HepG2 (cell line): ENCODE results near the gene SPAG7. TPM values are rescaled to one million over a fixed set of nuclear protein-coding genes. Genes with fewer than 3 reads are reported as not detected.
A peak's percentile ranks its signal among the peaks of the same experiment; 100 is the strongest.

Source experiments
- KMT2B ChIP-seq: IDR thresholded peaks from 2 replicates; pipeline ENCODE4 v1.6.1; 2016; ENCODE audit warnings: missing genetic modification reagents, missing compliant biosample characterization
- MYNN ChIP-seq: sonication (generic); formaldehyde crosslinking; IDR thresholded peaks from 2 replicates; pipeline ENCODE4 v1.4.0; 2020; ENCODE audit warnings: mild to moderate bottlenecking, low read depth, missing genetic modification reagents
- NONO ChIP-seq, 2 experiments: fragments of 450-650 bp in 1 of 2; sonication (generic) in 1 of 2; formaldehyde crosslinking in 1 of 2; IDR thresholded peaks in 1 of 2; conservative IDR thresholded peaks in 1 of 2; 2 replicates each; pipeline versions ENCODE4 v1.6.1 to v1.8.0; 2017 to 2022; ENCODE audit warnings: mild to moderate bottlenecking in 1 of 2, missing genetic modification reagents in 1 of 2, moderate library complexity in 1 of 2
- PCBP1 ChIP-seq: fragments of 200-400 bp; formaldehyde crosslinking; IDR thresholded peaks from 2 replicates; pipeline ENCODE4 v1.6.1; 2017; ENCODE audit warnings: mild to moderate bottlenecking, low read depth, low read length, borderline replicate concordance
- PCBP2 ChIP-seq: fragments of 200-400 bp; formaldehyde crosslinking; optimal IDR thresholded peaks from 2 replicates; pipeline ENCODE3; 2018; ENCODE audit warnings: low read length, low read depth; ENCODE audit not compliant: poor library complexity, severe bottlenecking
- POLR2A ChIP-seq, 2 experiments: IDR thresholded peaks; 2 replicates each; pipeline ENCODE4 v1.6.1; 2011; ENCODE audit warnings: low read depth in 2 of 2, low read length in 2 of 2, mild to moderate bottlenecking in 1 of 2, moderate library complexity in 1 of 2; ENCODE audit not compliant: insufficient read depth in 1 of 2
- RAD21 ChIP-seq: fragments of 450-650 bp; formaldehyde crosslinking; IDR thresholded peaks from 2 replicates; pipeline ENCODE4 v1.5.0; 2020; ENCODE audit warnings: mild to moderate bottlenecking
- ZFP1 ChIP-seq: IDR thresholded peaks from 2 replicates; pipeline ENCODE4 v1.6.1; 2016
- ZNF329 ChIP-seq: sonication (generic); formaldehyde crosslinking; IDR thresholded peaks from 2 replicates; pipeline ENCODE4 v1.9.0; 2021; ENCODE audit warnings: low read depth, mild to moderate bottlenecking, missing genetic modification reagents
- ZNF598 ChIP-seq: sonication (generic); formaldehyde crosslinking; IDR thresholded peaks from 2 replicates; pipeline ENCODE4 v1.5.1; 2020; ENCODE audit warnings: mild to moderate bottlenecking, missing genetic modification reagents, borderline replicate concordance
- ZSCAN31 ChIP-seq: sonication (generic); formaldehyde crosslinking; IDR thresholded peaks from 2 replicates; pipeline ENCODE4 v1.5.0; 2020; ENCODE audit warnings: low read depth, mild to moderate bottlenecking, missing genetic modification reagents
- polyA plus RNA-seq, 8 experiments: library from polyadenylated mRNA; depleted of rRNA in 3 of 8; stranded (reverse) in 7 of 8; unstranded in 1 of 8; fragments of >200 nt; fragmentation: Illumina TruSeq in 4 of 8; extraction: Trizol in 4 of 8; gene quantifications; 2 replicates each; pipeline versions ENCODE4 v1.2.1 to v1.2.3, GENCODE V29; 2011 to 2016; ENCODE audit warnings: low read depth in 4 of 8, missing spikeins in 1 of 8, mixed read lengths in 1 of 8; ENCODE audit not compliant: insufficient read depth in 1 of 8
- total RNA-seq, 5 experiments: library from RNA; depleted of rRNA; stranded (reverse); fragments of >200 nt; fragmentation: Illumina TruSeq; extraction: Trizol; gene quantifications; 2 replicates each; pipeline ENCODE4 v1.2.3, GENCODE V29; 2016; ENCODE audit warnings: low read depth in 1 of 5
- TF ChIP-seq, protein P1 (sequence below): sonication (generic); formaldehyde crosslinking; IDR thresholded peaks from 2 replicates; pipeline ENCODE4 v1.5.1; 2020; ENCODE audit warnings: missing genetic modification reagents, mild to moderate bottlenecking, borderline replicate concordance
- TF ChIP-seq, protein P2 (sequence below): sonication (generic); formaldehyde crosslinking; conservative IDR thresholded peaks from 2 replicates; pipeline ENCODE4 v1.8.0; 2022; ENCODE audit warnings: mild to moderate bottlenecking, moderate library complexity, missing genetic modification reagents
- TF ChIP-seq, protein P3 (sequence below): sonication (generic); formaldehyde crosslinking; IDR thresholded peaks from 2 replicates; pipeline ENCODE4 v1.4.0; 2020; ENCODE audit warnings: missing genetic modification reagents, borderline replicate concordance
- TF ChIP-seq, protein P4 (sequence below): sonication (generic); formaldehyde crosslinking; IDR thresholded peaks from 2 replicates; pipeline ENCODE4 v1.9.0; 2021; ENCODE audit warnings: missing genetic modification reagents, borderline replicate concordance

Gene SPAG7
- total and polyA plus RNA-seq, 2 of the 13 experiments (the other 11 are each of a cell fraction or from before 2014, with no cell fraction given), result 51.0 to 59.0 TPM

DNA sequence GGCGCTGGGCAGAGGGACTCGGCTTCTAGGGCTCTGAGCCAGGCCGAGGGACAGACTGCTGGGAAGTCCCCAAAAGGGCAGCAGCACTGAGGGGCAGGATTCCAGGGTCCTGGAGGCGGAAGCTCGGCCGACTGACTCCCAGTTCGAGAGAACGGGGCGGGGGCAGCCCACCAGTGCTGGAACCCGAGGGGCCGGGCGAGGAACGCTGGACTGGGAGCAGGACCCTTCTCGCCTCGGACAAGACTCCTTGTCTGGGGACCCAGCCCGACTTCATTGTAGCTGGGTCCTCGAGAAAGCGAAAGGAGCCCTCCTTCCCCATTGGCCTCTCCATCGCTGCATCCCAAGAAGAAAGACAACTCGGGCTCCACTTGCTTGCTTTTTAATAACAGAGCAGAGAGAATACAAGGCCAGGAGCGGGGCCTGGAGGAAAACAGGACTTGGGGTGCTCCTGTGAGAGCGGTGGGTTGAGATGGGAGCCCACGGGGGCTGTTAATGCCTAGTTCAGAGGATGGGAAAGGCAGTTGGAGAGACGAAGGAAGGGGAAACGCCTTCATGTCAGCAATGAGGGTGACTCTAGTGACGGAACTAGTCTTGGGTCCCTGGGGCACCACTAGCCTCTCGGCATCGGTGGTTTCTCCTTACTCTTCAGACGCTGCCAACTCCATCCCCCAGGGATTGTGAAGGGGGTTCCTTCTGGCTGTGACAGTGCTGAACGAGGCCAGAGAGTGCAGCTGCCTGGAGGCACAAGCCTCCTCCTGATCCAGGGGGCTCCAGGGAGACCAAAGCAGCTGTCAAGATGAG lies 20.4 kb upstream of the SPAG7 start (continued):
- TF ChIP-seq, protein P1, sequence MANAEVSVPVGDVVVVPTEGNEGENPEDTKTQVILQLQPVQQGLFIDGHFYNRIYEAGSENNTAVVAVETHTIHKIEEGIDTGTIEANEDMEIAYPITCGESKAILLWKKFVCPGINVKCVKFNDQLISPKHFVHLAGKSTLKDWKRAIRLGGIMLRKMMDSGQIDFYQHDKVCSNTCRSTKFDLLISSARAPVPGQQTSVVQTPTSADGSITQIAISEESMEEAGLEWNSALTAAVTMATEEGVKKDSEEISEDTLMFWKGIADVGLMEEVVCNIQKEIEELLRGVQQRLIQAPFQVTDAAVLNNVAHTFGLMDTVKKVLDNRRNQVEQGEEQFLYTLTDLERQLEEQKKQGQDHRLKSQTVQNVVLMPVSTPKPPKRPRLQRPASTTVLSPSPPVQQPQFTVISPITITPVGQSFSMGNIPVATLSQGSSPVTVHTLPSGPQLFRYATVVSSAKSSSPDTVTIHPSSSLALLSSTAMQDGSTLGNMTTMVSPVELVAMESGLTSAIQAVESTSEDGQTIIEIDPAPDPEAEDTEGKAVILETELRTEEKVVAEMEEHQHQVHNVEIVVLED (CRISPR knock-in tag), result peak; percentile 0; the same call in 1 of the 2 replicates
- TF ChIP-seq, protein P2, sequence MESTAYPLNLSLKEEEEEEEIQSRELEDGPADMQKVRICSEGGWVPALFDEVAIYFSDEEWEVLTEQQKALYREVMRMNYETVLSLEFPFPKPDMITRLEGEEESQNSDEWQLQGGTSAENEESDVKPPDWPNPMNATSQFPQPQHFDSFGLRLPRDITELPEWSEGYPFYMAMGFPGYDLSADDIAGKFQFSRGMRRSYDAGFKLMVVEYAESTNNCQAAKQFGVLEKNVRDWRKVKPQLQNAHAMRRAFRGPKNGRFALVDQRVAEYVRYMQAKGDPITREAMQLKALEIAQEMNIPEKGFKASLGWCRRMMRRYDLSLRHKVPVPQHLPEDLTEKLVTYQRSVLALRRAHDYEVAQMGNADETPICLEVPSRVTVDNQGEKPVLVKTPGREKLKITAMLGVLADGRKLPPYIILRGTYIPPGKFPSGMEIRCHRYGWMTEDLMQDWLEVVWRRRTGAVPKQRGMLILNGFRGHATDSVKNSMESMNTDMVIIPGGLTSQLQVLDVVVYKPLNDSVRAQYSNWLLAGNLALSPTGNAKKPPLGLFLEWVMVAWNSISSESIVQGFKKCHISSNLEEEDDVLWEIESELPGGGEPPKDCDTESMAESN (CRISPR knock-in tag), result no peak; the same call in 1 of the 2 replicates
- TF ChIP-seq ZNF329, result 0 out of 2 replicates have a peak, but pooled peaks have one; percentile 8
- TF ChIP-seq RAD21 (CRISPR knock-in tag), result no peak
- TF ChIP-seq, protein P3, sequence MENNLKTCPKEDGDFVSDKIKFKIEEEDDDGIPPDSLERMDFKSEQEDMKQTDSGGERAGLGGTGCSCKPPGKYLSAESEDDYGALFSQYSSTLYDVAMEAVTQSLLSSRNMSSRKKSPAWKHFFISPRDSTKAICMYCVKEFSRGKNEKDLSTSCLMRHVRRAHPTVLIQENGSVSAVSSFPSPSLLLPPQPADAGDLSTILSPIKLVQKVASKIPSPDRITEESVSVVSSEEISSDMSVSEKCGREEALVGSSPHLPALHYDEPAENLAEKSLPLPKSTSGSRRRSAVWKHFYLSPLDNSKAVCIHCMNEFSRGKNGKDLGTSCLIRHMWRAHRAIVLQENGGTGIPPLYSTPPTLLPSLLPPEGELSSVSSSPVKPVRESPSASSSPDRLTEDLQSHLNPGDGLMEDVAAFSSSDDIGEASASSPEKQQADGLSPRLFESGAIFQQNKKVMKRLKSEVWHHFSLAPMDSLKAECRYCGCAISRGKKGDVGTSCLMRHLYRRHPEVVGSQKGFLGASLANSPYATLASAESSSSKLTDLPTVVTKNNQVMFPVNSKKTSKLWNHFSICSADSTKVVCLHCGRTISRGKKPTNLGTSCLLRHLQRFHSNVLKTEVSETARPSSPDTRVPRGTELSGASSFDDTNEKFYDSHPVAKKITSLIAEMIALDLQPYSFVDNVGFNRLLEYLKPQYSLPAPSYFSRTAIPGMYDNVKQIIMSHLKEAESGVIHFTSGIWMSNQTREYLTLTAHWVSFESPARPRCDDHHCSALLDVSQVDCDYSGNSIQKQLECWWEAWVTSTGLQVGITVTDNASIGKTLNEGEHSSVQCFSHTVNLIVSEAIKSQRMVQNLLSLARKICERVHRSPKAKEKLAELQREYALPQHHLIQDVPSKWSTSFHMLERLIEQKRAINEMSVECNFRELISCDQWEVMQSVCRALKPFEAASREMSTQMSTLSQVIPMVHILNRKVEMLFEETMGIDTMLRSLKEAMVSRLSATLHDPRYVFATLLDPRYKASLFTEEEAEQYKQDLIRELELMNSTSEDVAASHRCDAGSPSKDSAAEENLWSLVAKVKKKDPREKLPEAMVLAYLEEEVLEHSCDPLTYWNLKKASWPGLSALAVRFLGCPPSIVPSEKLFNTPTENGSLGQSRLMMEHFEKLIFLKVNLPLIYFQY, result peak; percentile 14; the same call in 1 of the 2 replicates
- TF ChIP-seq NONO (IDR thresholded peaks at IDR 0.05), result no peak
- no peak for TF ChIP-seq NONO (CRISPR knock-in tag; conservative IDR thresholded peaks at IDR 0.05)
- TF ChIP-seq KMT2B (CRISPR knock-in tag), result 0 out of 2 replicates have a peak, but pooled peaks have one; percentile 26
- TF ChIP-seq POLR2A (IDR thresholded peaks at IDR 0.05; ENCODE audit: insufficient read depth in 1 of 2, low read depth in 2 of 2, low read length in 2 of 2), result 0 out of 4 replicates have a peak, but pooled peaks of 1 of the 2 experiments have one; percentile 57
- no peak for TF ChIP-seq ZNF598 (CRISPR knock-in tag)
- TF ChIP-seq, protein P4, sequence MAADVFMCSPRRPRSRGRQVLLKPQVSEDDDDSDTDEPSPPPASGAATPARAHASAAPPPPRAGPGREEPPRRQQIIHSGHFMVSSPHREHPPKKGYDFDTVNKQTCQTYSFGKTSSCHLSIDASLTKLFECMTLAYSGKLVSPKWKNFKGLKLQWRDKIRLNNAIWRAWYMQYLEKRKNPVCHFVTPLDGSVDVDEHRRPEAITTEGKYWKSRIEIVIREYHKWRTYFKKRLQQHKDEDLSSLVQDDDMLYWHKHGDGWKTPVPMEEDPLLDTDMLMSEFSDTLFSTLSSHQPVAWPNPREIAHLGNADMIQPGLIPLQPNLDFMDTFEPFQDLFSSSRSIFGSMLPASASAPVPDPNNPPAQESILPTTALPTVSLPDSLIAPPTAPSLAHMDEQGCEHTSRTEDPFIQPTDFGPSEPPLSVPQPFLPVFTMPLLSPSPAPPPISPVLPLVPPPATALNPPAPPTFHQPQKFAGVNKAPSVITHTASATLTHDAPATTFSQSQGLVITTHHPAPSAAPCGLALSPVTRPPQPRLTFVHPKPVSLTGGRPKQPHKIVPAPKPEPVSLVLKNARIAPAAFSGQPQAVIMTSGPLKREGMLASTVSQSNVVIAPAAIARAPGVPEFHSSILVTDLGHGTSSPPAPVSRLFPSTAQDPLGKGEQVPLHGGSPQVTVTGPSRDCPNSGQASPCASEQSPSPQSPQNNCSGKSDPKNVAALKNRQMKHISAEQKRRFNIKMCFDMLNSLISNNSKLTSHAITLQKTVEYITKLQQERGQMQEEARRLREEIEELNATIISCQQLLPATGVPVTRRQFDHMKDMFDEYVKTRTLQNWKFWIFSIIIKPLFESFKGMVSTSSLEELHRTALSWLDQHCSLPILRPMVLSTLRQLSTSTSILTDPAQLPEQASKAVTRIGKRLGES (CRISPR knock-in tag), result no peak
- 0 out of 2 replicates have a peak, but pooled peaks have one; percentile 21 for TF ChIP-seq ZSCAN31
- 0 out of 2 replicates have a peak, but pooled peaks have one; percentile 14 for TF ChIP-seq PCBP1
- TF ChIP-seq MYNN (CRISPR knock-in tag), result 0 out of 2 replicates have a peak, but pooled peaks have one; percentile 6
- no peak for TF ChIP-seq PCBP2
- TF ChIP-seq ZFP1 (CRISPR knock-in tag), result 0 out of 2 replicates have a peak, but pooled peaks have one; percentile 9
